Tibial nerve (tissue), 4 donors: ENCODE results near the gene PSTPIP1.

Experiments used
- EP300 ChIP-seq, 2 donors: sonication (generic); formaldehyde crosslinking; IDR thresholded peaks; one replicate each; pipeline ENCODE4 v1.6.1; 2017; ENCODE audit warnings: antibody characterized with exemption in 2 of 2, mild to moderate bottlenecking in 1 of 2
- POLR2A ChIP-seq, 2 donors: fragments of 450-650 bp; IDR thresholded peaks; one replicate each; pipeline ENCODE4 v1.6.1; 2017; ENCODE audit warnings: antibody characterized with exemption in 2 of 2, mild to moderate bottlenecking in 2 of 2, moderate library complexity in 2 of 2
- TF ChIP-seq, protein P1 (sequence below), 5 experiments: fragments of 200-600 bp in 3 of 5; fragments of 450-650 bp in 2 of 5; sonication (generic) in 3 of 5; IDR thresholded peaks; one replicate each; pipeline ENCODE4 v1.5.1; 2016 to 2019; ENCODE audit warnings: antibody characterized with exemption in 5 of 5, mild to moderate bottlenecking in 3 of 5, moderate library complexity in 2 of 5

DNA sequence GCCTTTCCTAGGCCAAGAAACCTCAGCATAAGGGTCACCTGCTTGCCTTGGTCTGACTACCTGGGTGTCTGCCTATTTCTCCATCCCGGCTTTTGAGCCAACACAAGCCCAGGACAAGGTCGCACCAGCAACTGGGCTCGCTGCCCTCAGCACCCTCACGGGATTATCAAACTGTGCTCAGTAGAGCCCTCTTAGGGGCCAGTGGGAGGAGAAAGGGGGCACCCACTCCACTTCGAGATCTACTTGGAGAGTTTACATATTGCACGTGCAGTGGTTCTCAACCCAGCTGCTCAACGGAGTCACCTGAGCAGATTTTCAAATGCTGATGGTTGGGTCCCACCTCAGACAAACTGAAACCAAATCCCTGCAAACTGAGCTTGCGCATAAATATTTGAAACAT lies 44.9 kb downstream of the PSTPIP1 start:
- TF ChIP-seq, protein P1, sequence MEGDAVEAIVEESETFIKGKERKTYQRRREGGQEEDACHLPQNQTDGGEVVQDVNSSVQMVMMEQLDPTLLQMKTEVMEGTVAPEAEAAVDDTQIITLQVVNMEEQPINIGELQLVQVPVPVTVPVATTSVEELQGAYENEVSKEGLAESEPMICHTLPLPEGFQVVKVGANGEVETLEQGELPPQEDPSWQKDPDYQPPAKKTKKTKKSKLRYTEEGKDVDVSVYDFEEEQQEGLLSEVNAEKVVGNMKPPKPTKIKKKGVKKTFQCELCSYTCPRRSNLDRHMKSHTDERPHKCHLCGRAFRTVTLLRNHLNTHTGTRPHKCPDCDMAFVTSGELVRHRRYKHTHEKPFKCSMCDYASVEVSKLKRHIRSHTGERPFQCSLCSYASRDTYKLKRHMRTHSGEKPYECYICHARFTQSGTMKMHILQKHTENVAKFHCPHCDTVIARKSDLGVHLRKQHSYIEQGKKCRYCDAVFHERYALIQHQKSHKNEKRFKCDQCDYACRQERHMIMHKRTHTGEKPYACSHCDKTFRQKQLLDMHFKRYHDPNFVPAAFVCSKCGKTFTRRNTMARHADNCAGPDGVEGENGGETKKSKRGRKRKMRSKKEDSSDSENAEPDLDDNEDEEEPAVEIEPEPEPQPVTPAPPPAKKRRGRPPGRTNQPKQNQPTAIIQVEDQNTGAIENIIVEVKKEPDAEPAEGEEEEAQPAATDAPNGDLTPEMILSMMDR (IDR thresholded peaks at IDR 0.05), result no peak
- TF ChIP-seq POLR2A (IDR thresholded peaks at IDR 0.05), result no peak
- TF ChIP-seq EP300 (IDR thresholded peaks at IDR 0.05), result no peak
